DOHH2 (cell line): ENCODE measurements around the gene CNGA3.

Experiments used
- H3F3A ChIP-seq: fragments of 200-600 bp; sonication (generic), shearing (Covaris generic); 2 replicates; pipeline ENCODE4 v1.6.0; 2016; ENCODE audit warnings: antibody characterized with exemption, mild to moderate bottlenecking; ENCODE audit not compliant: control insufficient read depth, insufficient read depth
- H3K27ac ChIP-seq: fragments of 200-600 bp; sonication (generic); 2 replicates; pipeline ENCODE4 v1.5.1; 2014; ENCODE audit warnings: low read depth, mild to moderate bottlenecking, low read length, moderate library complexity
- H3K27me3 ChIP-seq: fragments of 200-600 bp; sonication (generic); 2 replicates; pipeline ENCODE4 v1.6.1; 2014; ENCODE audit warnings: mild to moderate bottlenecking, low read length, mixed read lengths; ENCODE audit not compliant: control insufficient read depth
- H3K36me3 ChIP-seq: fragments of 200-600 bp; sonication (generic); 2 replicates; pipeline ENCODE4 v1.6.1; 2014; ENCODE audit warnings: mild to moderate bottlenecking, low read length, moderate library complexity, mixed read lengths; ENCODE audit not compliant: control insufficient read depth
- H3K4me1 ChIP-seq: fragments of 200-600 bp; sonication (generic); 2 replicates; pipeline ENCODE4 v1.6.1; 2014; ENCODE audit warnings: mild to moderate bottlenecking, low read length, mixed read lengths; ENCODE audit not compliant: control insufficient read depth
- H3K4me2 ChIP-seq: fragments of 200-600 bp; sonication (generic); 2 replicates; pipeline ENCODE4 v1.6.0; 2014; ENCODE audit warnings: mild to moderate bottlenecking, low read length, moderate library complexity
- H3K4me3 ChIP-seq: fragments of 200-600 bp; sonication (generic); 2 replicates; pipeline ENCODE4 v1.5.1; 2014; ENCODE audit warnings: mild to moderate bottlenecking, low read length, mixed read lengths
- H3K79me2 ChIP-seq: fragments of 200-600 bp; sonication (generic); 2 replicates; pipeline ENCODE4 v1.6.1; 2014; ENCODE audit warnings: mild to moderate bottlenecking, low read length, mixed read lengths; ENCODE audit not compliant: control insufficient read depth
- H3K9me2 ChIP-seq: fragments of 200-600 bp; sonication (generic); replicated peaks from 2 replicates; pipeline ENCODE4 v1.6.1; 2014; ENCODE audit warnings: mild to moderate bottlenecking, low read length, mixed read lengths; ENCODE audit not compliant: control insufficient read depth
- H3K9me3 ChIP-seq: fragments of 200-600 bp; sonication (generic); 2 replicates; pipeline ENCODE4 v1.6.1; 2014; ENCODE audit warnings: antibody characterized with exemption, low read length, mixed read lengths; ENCODE audit not compliant: control insufficient read depth, insufficient read depth
- H4K20me1 ChIP-seq: fragments of 200-600 bp; sonication (generic); 2 replicates; pipeline ENCODE4 v1.6.0; 2014; ENCODE audit warnings: low read depth, mild to moderate bottlenecking, antibody characterized with exemption, low read length, moderate library complexity; ENCODE audit not compliant: control insufficient read depth, insufficient read depth
- EZH2phosphoT487 ChIP-seq: fragments of 200-600 bp; sonication (generic); IDR thresholded peaks from 2 replicates; pipeline ENCODE4 v1.6.1; 2017; ENCODE audit warnings: borderline replicate concordance, mild to moderate bottlenecking, antibody characterized with exemption, low read length, moderate library complexity, mixed read lengths
- TF ChIP-seq, protein P1 (sequence below): fragments of 200-600 bp; sonication (generic); IDR thresholded peaks from one replicate; pipeline ENCODE4 v1.5.1; 2014; ENCODE audit warnings: antibody characterized with exemption, mild to moderate bottlenecking, low read depth, low read length; ENCODE audit not compliant: poor library complexity, severe bottlenecking

The CNGA3 gene

DNA sequence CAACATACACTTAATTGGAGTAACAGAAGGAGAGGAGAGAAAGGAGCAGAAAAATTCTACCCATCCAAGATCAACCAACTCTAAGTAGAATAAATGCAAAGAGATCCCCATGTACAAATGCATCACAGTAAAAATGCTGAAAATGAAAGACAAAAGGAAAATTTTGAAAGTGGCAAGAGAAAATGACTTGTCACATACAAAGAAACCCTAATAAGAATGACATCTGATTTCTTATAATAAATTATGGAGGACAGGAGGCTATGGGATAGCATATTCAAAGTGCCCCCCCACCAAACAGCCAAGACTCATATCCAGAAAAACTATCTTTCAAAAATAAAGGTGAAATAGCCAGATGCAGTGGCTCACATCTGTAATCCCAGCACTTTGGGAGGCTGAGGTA, 76.2 kb downstream of the CNGA3 start:
- H3K4me3 ChIP-seq: no peak overlapping the region
- H3K9me3 ChIP-seq: no peaks in the 10 kb centered on the region; the same call in none of the 2 replicates
- no peaks in the 10 kb centered on the region for H3K79me2 ChIP-seq
- H3K4me1 ChIP-seq: no peaks in the 10 kb centered on the region
- H3K27ac ChIP-seq: no peak overlapping the region
- no peaks in the 10 kb centered on the region for H3K36me3 ChIP-seq
- no peaks in the 10 kb centered on the region for H4K20me1 ChIP-seq
- TF ChIP-seq, protein P1, sequence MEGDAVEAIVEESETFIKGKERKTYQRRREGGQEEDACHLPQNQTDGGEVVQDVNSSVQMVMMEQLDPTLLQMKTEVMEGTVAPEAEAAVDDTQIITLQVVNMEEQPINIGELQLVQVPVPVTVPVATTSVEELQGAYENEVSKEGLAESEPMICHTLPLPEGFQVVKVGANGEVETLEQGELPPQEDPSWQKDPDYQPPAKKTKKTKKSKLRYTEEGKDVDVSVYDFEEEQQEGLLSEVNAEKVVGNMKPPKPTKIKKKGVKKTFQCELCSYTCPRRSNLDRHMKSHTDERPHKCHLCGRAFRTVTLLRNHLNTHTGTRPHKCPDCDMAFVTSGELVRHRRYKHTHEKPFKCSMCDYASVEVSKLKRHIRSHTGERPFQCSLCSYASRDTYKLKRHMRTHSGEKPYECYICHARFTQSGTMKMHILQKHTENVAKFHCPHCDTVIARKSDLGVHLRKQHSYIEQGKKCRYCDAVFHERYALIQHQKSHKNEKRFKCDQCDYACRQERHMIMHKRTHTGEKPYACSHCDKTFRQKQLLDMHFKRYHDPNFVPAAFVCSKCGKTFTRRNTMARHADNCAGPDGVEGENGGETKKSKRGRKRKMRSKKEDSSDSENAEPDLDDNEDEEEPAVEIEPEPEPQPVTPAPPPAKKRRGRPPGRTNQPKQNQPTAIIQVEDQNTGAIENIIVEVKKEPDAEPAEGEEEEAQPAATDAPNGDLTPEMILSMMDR: no peak
- no peak for TF ChIP-seq EZH2phosphoT487
- H3K9me2 ChIP-seq: no peaks in the 10 kb centered on the region
- H3K4me2 ChIP-seq: no peak overlapping the region
- peaks cover 15% of the 10 kb centered on the region; the same call in 1 of the 2 replicates for H3K27me3 ChIP-seq
- no peaks in the 10 kb centered on the region for H3F3A ChIP-seq

DNA sequence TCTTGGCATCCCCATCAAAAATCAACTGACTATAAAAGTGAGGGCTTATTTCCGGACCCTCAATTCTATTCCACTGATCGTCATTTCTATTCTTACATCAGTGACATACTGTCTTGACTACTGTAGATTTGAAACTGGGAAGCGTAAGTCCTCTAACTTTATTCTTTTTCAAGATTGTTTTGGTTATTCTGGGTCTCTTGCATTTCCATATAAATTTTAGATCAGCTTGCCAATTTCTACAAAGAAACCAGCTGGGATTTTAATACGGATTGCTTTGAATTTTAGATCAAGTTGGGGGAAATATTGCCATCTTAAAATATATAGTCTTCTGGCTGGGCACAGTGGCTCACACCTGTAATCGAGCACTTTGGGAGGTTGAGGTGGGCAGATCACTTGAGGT, 80.5 kb downstream of the CNGA3 start:
- H4K20me1 ChIP-seq: no peaks in the 10 kb centered on the region
- no peaks in the 10 kb centered on the region; the same call in 1 of the 2 replicates for H3K9me3 ChIP-seq
- H3K27ac ChIP-seq: no peak overlapping the region
- TF ChIP-seq EZH2phosphoT487: no peak
- TF ChIP-seq, protein P1: no peak
- H3K4me2 ChIP-seq: no peak overlapping the region
- H3K4me3 ChIP-seq: no peak overlapping the region
- no peaks in the 10 kb centered on the region for H3K4me1 ChIP-seq
- no peaks in the 10 kb centered on the region for H3F3A ChIP-seq
- peaks cover 17% of the 10 kb centered on the region for H3K27me3 ChIP-seq
- no peaks in the 10 kb centered on the region for H3K79me2 ChIP-seq
- H3K9me2 ChIP-seq: no peaks in the 10 kb centered on the region
- H3K36me3 ChIP-seq: no peaks in the 10 kb centered on the region

DNA sequence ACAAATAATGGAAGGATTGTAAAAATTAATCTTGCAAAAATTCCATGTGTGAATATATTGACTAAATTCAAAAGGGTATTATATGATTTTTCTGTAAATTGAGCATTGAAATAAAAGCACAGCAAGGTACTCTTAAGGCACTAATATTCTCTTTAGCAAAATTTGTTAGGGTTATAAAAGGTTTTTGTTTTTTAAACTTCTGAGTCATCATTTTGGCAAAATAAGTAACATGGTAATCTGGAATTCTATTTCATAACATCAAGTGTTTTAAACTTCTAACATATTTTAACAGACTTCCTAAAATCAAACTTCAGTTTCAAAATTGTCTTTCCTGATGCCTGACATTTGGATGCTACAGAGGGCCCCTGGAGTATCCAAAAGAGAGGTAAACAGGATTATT, 85.9 kb downstream of the CNGA3 start:
- H3K79me2 ChIP-seq: no peaks in the 10 kb centered on the region
- no peaks in the 10 kb centered on the region for H3K36me3 ChIP-seq
- H3K9me3 ChIP-seq: peaks cover 6% of the 10 kb centered on the region; the same call in 1 of the 2 replicates
- no peak for TF ChIP-seq EZH2phosphoT487
- TF ChIP-seq, protein P1: no peak
- no peaks in the 10 kb centered on the region for H4K20me1 ChIP-seq
- H3K4me2 ChIP-seq: no peak overlapping the region
- peaks cover 6% of the 10 kb centered on the region for H3K27me3 ChIP-seq
- H3K9me2 ChIP-seq: no peaks in the 10 kb centered on the region
- no peaks in the 10 kb centered on the region for H3F3A ChIP-seq
- no peak overlapping the region for H3K4me3 ChIP-seq
- H3K27ac ChIP-seq: no peak overlapping the region
- no peaks in the 10 kb centered on the region for H3K4me1 ChIP-seq
